Myocyte (in vitro differentiated cells): ENCODE results near the gene CITED1. TPM values are rescaled to one million over a fixed set of nuclear protein-coding genes. Genes with fewer than 3 reads are reported as not detected.
A peak's percentile ranks its signal among the peaks of the same experiment; 100 is the strongest.
"Not testable (repeated sequence)": the region's sequence is repeated elsewhere in the genome, so short reads cannot be mapped to it uniquely, and the experiment has no call there.

Experiments used
- DNase-seq: peaks from one replicate; pipeline ENCODE4 v3.0.0-alpha.2; 2012; ENCODE audit warnings: low read depth
- polyA plus RNA-seq: library from polyadenylated mRNA; unstranded; fragments of >200 nt; gene quantifications from one replicate; pipeline ENCODE4 v1.2.1, GENCODE V29; 2012; ENCODE audit warnings: missing spikeins
- total RNA-seq: library from RNA; depleted of rRNA; stranded (reverse); fragments of >200 nt; gene quantifications from 2 replicates; pipeline ENCODE4 v1.2.3, GENCODE V29; 2014

Gene CITED1
- total RNA-seq, result 1.5 and 1.7 TPM in 2 replicates
- polyA plus RNA-seq, result 0.61 TPM

GRCh38 chrX:72305286-72306084, at the start of gene CITED1:
CITED1 (minus strand) TSS chrX:72305914; CDS start chrX:72302869, 3,045 bp downstream.
- peak; percentile 11 for DNase-seq

GRCh38 chrX:72352786-72353185, 47.1 kb upstream of the CITED1 start:
- DNase-seq, result no peak

GRCh38 chrX:72351606-72352334, 46.1 kb upstream of the CITED1 start:
- DNase-seq, result no peak

- DNase-seq, result no peak
Observed at GRCh38 chrX:72349190-72349589, 43.5 kb upstream of the CITED1 start.

- DNase-seq, result no peak
Observed at GRCh38 chrX:72348247-72348979, 42.7 kb upstream of the CITED1 start.

GRCh38 chrX:72347366-72347765, 41.7 kb upstream of the CITED1 start:
- DNase-seq, result no peak

GRCh38 chrX:72346302-72346949, 40.7 kb upstream of the CITED1 start:
- no peak for DNase-seq

- DNase-seq, result peak; percentile 58
Observed at GRCh38 chrX:72340626-72341025, 34.9 kb upstream of the CITED1 start.

- DNase-seq, result no peak
Observed at GRCh38 chrX:72340041-72340440, 34.3 kb upstream of the CITED1 start.

- DNase-seq, result no peak
Observed at GRCh38 chrX:72330131-72330530, 24.4 kb upstream of the CITED1 start.

- no peak for DNase-seq
Observed at GRCh38 chrX:72326605-72327300, 21.0 kb upstream of the CITED1 start.

- not testable (repeated sequence) for DNase-seq
Observed at GRCh38 chrX:72319651-72320050, 13.9 kb upstream of the CITED1 start.

GRCh38 chrX:72317139-72317538, 11.4 kb upstream of the CITED1 start:
- DNase-seq, result no peak

- DNase-seq, result no peak
Observed at GRCh38 chrX:72316408-72317110, 10.8 kb upstream of the CITED1 start.

GRCh38 chrX:72314881-72315280, 9.2 kb upstream of the CITED1 start:
- no peak for DNase-seq

GRCh38 chrX:72313707-72314641, 8.3 kb upstream of the CITED1 start:
- no peak for DNase-seq

- DNase-seq, result no peak
Observed at GRCh38 chrX:72312311-72312940, 6.7 kb upstream of the CITED1 start.

GRCh38 chrX:72309297-72310071, 3.8 kb upstream of the CITED1 start:
- DNase-seq, result no peak
